Measurements from ENCODE around the gene FBL. TPM values are rescaled to one million over a fixed set of nuclear protein-coding genes. Genes with fewer than 3 reads are reported as not detected.

Gene FBL
- total RNA-seq, 4 donors from 2014 or later: 40.4 to 79.4 (median 67.0) TPM

- Histone ChIP-seq H3K4me3 (no peak overlapping the region), H3K4me1 (peaks cover 45 to 50% of the 10 kb centered on the region in 2 donors)
- in situ Hi-C loops (cut with MboI; ENCODE audit: low sequenced_read_pairs in 4 of 4): loop anchor here (5.0 to 25.0 kb wide), 6 partner anchors 52 to 407 kb away; partner anchors contain the start of genes PSMC4 (in 2 of the 4), RPS16 (in 2 of the 4), SUPT5H (in 2 of the 4) and EID2 (in 1 of the 4)
These were observed 2.0 kb downstream of the FBL start for GRCh38 chr19:39843919-39844793.

GRCh38 chr19:39842693-39843435 is 3.3 kb downstream of the FBL start:
- Histone ChIP-seq H3K4me3 (peak overlapping the region in 2 of 4 donors; percentile 49 to 53), H3K36me3 (peaks cover 0 to 17% of the 10 kb centered on the region in 2 donors), H3K27ac (peak overlapping the region; percentile 64 to 93 (median 76)), H3K4me1 (peaks cover 45 to 50% of the 10 kb centered on the region in 2 donors), H3K9me3 (no peaks in the 10 kb centered on the region), H3K27me3 (no peaks in the 10 kb centered on the region)
- no peak for DNase-seq
- ATAC-seq: no peak
- no peak for TF ChIP-seq POLR2A (IDR thresholded peaks at IDR 0.05)
- TF ChIP-seq, protein P1, sequence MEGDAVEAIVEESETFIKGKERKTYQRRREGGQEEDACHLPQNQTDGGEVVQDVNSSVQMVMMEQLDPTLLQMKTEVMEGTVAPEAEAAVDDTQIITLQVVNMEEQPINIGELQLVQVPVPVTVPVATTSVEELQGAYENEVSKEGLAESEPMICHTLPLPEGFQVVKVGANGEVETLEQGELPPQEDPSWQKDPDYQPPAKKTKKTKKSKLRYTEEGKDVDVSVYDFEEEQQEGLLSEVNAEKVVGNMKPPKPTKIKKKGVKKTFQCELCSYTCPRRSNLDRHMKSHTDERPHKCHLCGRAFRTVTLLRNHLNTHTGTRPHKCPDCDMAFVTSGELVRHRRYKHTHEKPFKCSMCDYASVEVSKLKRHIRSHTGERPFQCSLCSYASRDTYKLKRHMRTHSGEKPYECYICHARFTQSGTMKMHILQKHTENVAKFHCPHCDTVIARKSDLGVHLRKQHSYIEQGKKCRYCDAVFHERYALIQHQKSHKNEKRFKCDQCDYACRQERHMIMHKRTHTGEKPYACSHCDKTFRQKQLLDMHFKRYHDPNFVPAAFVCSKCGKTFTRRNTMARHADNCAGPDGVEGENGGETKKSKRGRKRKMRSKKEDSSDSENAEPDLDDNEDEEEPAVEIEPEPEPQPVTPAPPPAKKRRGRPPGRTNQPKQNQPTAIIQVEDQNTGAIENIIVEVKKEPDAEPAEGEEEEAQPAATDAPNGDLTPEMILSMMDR (IDR thresholded peaks at IDR 0.05 in 4 of 5, conservative IDR thresholded peaks at IDR 0.05 in 1 of 5): peak in 1 of 5 experiments; percentile 4
- intact Hi-C loops (cut with DNase I; ENCODE audit: low total_unique reads) (loop anchor here (1.0 to 10.0 kb wide), 2 partner anchors 50 to 298 kb away; partner anchors contain the start of gene EID2), in situ Hi-C loops (cut with MboI; ENCODE audit: low sequenced_read_pairs in 4 of 4) (loop anchor here (5.0 to 25.0 kb wide), 6 partner anchors 51 to 406 kb away; partner anchors contain the start of genes PSMC4 (in 2 of the 4), RPS16 (in 2 of the 4), SUPT5H (in 2 of the 4) and EID2 (in 1 of the 4))

More at GRCh38 chr19:39843919-39844793, 2.0 kb downstream of the FBL start:
- H3K27ac ChIP-seq: peak overlapping the region in 3 of 4 donors; percentile 32 to 96 (median 93)
- intact Hi-C loops (cut with DNase I; ENCODE audit: low total_unique reads): loop anchor here (10.0 kb wide), 1 partner anchor 299 kb away; the partner anchor contains the start of gene EID2
- TF ChIP-seq, protein P1 (IDR thresholded peaks at IDR 0.05 in 4 of 5, conservative IDR thresholded peaks at IDR 0.05 in 1 of 5): peak; percentile 52 to 71 (median 59)
- TF ChIP-seq POLR2A (IDR thresholded peaks at IDR 0.05): no peak
- ATAC-seq: no peak
- DNase-seq: no peak
- no peaks in the 10 kb centered on the region for H3K27me3 ChIP-seq
- peaks cover 0 to 4% of the 10 kb centered on the region in 2 donors for H3K36me3 ChIP-seq
- H3K9me3 ChIP-seq: no peaks in the 10 kb centered on the region

- intact Hi-C loops (cut with DNase I; ENCODE audit: low total_unique reads) (loop anchor here (10.0 kb wide), 1 partner anchor 296 kb away; the partner anchor contains the start of gene EID2), in situ Hi-C loops (cut with MboI; ENCODE audit: low sequenced_read_pairs in 4 of 4) (loop anchor here (5.0 to 25.0 kb wide), 6 partner anchors 49 to 404 kb away; partner anchors contain the start of genes PSMC4 (in 2 of the 4), RPS16 (in 2 of the 4), SUPT5H (in 2 of the 4) and EID2 (in 1 of the 4))
- Histone ChIP-seq H3K27me3 (no peaks in the 10 kb centered on the region), H3K36me3 (peaks cover 0 to 35% of the 10 kb centered on the region in 2 donors), H3K27ac (peak overlapping the region; percentile 64 to 93 (median 76)), H3K4me3 (no peak overlapping the region), H3K9me3 (no peaks in the 10 kb centered on the region), H3K4me1 (peaks cover 40% of the 10 kb centered on the region in 2 donors)
- TF ChIP-seq, protein P1 (IDR thresholded peaks at IDR 0.05 in 4 of 5, conservative IDR thresholded peaks at IDR 0.05 in 1 of 5): no peak
- TF ChIP-seq POLR2A (IDR thresholded peaks at IDR 0.05): no peak
- DNase-seq: no peak
- ATAC-seq: no peak
These were observed 5.1 kb downstream of the FBL start for GRCh38 chr19:39841041-39841440.

GRCh38 chr19:39840492-39840891 is 5.7 kb downstream of the FBL start:
- in situ Hi-C loops (cut with MboI; ENCODE audit: low sequenced_read_pairs in 4 of 4): loop anchor here (5.0 to 25.0 kb wide), 6 partner anchors 48 to 403 kb away; partner anchors contain the start of genes PSMC4 (in 2 of the 4), RPS16 (in 2 of the 4), SUPT5H (in 2 of the 4) and EID2 (in 1 of the 4)
- DNase-seq (no peak), ATAC-seq (no peak)
- peaks cover 0 to 40% of the 10 kb centered on the region in 2 donors for H3K36me3 ChIP-seq
- H3K27me3 ChIP-seq: no peaks in the 10 kb centered on the region
- H3K9me3 ChIP-seq: no peaks in the 10 kb centered on the region
- TF ChIP-seq POLR2A (IDR thresholded peaks at IDR 0.05): no peak
- TF ChIP-seq, protein P1 (IDR thresholded peaks at IDR 0.05 in 4 of 5, conservative IDR thresholded peaks at IDR 0.05 in 1 of 5): no peak
- H3K27ac ChIP-seq: peak overlapping the region in 2 of 4 donors; percentile 7 to 37
- peaks cover 38 to 40% of the 10 kb centered on the region in 2 donors for H3K4me1 ChIP-seq
- intact Hi-C loops (cut with DNase I; ENCODE audit: low total_unique reads): loop anchor here (10.0 kb wide), 1 partner anchor 296 kb away; the partner anchor contains the start of gene EID2
- H3K4me3 ChIP-seq: no peak overlapping the region
